Stimulated activated CD8-positive, alpha-beta memory T cell treated with anti-CD3 and anti-CD28 coated beads, Interleukin-12 subunit alpha, Interleukin-12 subunit beta, amount 100 ng/mL, for 24 hours (primary cell): Measurements from ENCODE around the gene MAOB.

ENCODE experiments used
- DNase-seq: peaks from one replicate; pipeline ENCODE4 v3.0.0-alpha.2; 2020; ENCODE audit errors: extremely low read depth

MAOB gene

DNA sequence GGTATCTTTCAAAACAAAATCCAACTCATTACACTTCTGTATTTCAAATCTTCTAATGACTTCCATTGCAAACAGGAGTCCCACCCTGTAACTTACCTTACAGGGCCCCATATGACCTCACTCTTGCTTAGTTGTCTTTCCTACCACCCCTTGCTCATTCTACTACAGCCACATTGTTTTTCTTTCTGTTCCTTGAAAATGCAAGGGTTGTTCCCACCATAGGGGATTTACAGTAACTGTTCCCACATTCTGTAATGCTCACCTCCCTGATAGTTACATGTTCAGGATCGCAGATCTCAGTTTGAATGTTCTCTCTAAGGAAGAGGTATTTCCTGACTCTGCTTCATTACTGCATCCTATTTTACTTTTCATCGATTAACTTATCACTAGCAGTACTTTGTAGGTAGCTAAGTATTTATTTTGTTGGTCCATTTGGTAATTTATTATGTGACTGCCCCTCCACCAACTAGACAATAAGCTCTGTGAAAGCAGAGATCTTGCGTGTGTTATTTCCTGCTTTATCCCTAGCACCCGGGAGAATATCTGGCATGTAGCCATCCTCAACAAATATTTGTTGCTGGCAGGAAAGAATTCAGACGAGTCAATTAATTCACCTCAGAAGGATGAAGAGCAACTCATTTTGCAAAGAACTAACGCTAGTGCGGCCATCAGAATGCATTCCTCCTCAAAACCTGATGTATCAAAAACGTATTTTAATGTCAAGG is 21.4 kb downstream of the MAOB start:
- no peak for DNase-seq

DNA sequence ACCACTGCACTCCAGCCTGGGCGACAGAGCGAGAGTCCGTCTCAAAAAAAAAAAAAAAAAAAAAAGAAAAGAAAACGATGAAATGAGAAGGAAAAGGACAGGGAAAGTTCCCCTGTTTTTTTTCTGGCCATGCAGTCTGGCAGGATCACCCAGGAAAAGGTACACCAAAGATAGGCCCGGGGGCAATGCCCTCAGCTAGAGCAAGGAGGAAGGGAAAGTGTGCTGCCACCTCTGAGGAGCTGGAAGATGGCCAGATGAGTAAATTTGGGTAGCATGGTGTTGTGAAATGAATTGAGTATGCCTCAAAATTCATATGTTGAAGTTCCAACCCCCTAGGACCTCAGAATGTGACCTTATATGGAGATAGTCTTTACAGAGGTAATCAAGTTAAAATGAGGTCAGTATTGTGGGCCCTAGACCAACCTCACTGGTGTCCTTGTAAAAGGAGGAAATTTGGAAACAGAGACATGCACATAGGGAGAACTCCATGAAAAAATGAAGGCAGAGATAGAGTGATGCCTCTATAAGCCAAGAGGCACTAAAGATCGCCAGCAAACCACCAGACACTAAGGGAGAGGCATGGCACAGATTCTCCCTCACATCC is 28.9 kb downstream of the MAOB start:
- DNase-seq, result no peak

- DNase-seq, result no peak
Observed at GRCh38 chrX:43850629-43851028, 31.6 kb downstream of the MAOB start.

GRCh38 chrX:43849173-43849572 is 33.1 kb downstream of the MAOB start:
- no peak for DNase-seq

DNA sequence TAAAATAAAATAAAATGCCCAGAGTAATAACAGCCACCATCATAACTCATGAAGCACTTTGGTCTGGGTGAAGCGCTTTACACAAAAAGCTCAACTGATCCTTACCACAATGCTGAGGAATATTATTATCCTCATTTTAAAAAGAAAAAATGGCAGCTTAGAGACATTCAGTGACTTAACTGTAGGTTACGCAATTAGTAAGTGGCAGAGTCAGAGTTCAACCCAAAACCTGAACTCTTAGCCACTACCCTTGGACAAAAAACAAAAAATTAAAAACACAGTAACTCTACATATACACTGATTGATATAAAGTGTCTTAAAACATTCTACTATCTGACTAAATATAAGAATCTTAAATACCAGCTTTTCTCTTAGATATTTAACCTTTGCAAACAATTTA is 34.9 kb downstream of the MAOB start:
- no peak for DNase-seq

- no peak for DNase-seq
Observed at GRCh38 chrX:43846558-43846957, 35.7 kb downstream of the MAOB start.

DNA sequence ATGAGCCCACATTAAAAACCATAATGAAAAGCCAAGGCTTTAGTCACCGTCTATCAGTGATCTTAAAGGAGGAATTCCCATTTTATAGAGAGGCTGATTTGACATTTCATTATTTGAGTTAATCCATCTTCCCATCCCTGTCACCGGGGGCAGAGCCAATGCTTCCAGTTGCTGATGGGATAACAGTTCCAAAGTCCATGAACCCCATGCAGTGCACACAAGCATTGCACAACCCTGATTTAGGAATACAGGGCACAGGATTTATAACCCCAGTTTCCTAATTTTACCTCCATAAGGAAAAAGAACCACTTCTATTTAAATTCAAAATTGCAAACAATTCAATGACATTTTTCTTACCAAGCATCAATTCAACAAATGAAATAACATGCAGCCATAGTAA is 36.5 kb downstream of the MAOB start:
- DNase-seq, result no peak

- DNase-seq, result no peak
Observed at GRCh38 chrX:43840265-43840664, 42.0 kb downstream of the MAOB start.

DNA sequence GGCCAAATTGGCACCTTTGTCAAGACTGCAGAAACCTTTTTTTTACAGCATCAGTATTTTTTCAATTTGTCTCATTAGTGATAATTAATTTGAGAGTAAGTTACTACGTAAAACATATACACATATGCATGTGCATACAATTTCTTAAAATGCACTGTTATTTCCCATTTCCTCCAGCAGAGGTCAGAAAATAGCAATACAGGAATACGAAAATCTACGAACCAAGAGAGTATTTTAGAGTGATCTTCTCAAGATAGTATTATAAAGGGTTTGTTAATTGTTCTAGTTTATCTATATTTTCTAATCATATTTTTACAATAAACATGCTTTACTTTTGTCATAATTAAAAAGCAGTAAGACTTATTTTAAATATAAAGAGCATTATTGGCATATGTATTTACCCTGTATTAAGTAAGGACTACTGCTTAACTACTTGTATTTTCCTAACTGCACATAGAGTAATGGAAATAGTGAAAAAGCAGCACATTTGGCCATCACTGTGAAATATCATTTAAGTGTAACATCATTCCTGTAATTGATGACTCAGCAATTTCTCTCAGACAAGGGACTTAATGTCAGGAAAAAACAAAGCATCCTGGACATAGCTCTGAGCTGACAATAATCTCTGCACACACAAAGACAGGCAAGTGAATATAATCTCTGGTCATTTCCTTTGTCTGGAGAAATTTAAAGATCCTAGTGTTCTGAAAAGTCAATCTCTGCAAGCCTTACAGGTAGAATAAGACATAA is 45.6 kb downstream of the MAOB start:
- DNase-seq, result no peak

GRCh38 chrX:43835559-43835958 is 46.7 kb downstream of the MAOB start:
- DNase-seq, result no peak

GRCh38 chrX:43827791-43828190 is 54.5 kb downstream of the MAOB start:
- no peak for DNase-seq

- no peak for DNase-seq
Observed at GRCh38 chrX:43822014-43822413, 60.2 kb downstream of the MAOB start.

DNA sequence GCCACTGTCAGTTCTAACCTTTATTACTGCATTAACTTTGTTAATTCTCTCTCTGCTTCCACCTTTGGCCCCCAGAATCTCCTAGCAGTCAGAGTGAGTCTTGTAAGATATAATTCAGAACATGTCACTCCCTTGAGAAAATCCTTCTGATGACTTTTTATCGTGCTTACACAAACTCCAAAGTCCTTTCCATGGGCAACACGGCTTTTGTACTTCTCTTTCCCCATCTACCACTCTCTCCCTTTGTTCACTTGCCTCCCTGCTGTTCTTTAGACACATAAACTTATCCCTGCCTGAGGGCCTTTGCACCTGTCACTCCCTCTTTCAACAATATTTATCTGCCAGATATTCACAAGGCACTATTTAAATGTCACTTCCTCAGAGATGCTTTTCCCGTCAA is 64.8 kb downstream of the MAOB start:
- DNase-seq, result no peak

DNA sequence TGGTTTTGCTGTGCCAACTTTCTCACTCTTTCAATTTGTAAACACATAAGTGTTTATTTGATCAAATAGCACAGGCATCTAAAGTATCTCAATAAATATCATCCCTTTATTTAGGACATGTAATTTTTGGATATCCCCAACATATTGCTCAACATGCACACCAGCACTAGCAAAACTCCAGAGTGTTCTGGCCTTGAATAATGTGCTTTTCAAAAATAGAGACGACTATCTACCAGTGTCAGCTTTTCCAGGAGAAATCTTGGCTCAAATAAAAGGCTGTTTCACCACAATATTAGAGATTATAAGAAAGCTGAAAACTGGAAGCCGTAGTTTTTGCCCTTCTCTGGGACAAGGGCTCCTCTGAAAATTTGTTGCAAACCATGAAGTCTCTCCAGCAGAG is 67.0 kb downstream of the MAOB start:
- DNase-seq, result no peak

GRCh38 chrX:43813898-43814297 is 68.4 kb downstream of the MAOB start:
- DNase-seq, result no peak

DNA sequence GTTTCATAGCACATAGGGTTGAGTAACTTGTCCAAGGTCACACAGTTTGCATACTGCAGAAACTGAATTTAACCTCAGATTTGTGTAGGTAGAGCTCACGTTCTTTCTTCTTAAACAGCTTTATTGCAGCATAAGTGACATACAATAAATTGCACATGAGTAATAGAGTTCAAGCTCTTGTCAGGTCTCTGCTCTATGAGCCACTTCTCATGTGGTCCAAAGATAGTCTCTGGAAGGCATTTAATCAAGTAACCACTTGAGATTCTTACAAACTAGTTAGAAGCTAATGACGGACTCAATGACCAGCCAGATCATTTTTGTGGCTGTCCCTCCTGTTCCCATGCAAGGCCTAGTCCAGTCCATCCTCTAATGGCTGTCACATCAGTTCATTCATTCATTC is 68.9 kb downstream of the MAOB start:
- no peak for DNase-seq

DNA sequence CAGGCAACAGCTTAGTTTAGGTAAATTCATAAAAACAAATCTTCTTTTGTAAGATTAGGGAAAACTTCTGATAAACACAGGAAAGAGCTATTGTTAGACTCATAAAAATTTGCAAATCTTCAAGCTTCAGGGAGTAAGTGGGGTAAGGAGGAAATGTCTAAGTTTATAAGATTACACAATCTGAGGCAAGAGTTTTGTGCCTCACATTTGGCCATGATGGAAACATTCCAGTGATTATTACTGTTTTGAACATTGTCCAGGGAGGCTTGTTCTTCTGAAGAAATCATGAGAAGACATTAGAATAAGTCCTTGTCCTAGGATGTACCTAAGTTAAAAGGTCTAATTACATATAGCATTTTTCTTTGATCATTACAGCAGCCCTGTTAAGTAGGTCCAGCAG is 72.8 kb downstream of the MAOB start:
- DNase-seq, result no peak

- no peak for DNase-seq
Observed at GRCh38 chrX:43808231-43808630, 74.0 kb downstream of the MAOB start.

DNA sequence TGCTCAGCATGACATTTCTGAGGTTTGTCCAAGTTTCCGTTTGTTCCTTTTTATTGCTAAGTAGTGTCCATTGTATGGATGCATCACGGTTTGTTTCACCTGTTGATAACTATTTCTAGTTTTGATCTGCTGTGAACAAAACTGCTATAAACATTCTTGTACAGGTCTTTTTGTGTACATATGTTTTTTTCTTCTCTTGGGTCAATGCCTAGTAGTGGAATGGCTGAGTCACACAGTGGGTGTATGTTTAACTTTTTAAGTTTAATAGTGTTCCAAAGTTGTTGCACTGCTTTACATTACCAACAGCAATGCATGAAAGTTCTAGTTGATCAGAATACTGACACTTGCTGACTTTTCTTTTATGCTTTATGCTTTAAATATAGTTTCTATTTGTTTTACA is 76.7 kb downstream of the MAOB start:
- no peak for DNase-seq

DNA sequence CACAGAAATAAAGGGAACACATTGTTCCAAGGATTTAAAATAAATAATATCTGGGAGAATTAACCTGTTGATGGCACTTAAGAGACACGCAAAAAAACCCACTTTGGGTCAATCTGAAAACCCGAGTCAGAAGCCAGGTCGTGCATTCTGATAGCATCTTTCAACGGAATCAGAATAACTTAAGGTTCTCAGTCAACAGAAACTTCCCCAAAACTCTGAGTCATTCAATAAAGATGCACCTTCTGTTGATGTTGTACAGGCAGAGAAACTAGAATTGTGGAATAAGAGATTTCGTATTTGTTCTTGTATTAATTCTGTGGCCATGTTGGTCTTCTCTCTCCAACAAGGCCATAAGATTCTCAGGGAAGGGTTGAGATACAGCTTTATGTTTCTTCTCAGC is 78.2 kb downstream of the MAOB start:
- DNase-seq, result no peak

DNA sequence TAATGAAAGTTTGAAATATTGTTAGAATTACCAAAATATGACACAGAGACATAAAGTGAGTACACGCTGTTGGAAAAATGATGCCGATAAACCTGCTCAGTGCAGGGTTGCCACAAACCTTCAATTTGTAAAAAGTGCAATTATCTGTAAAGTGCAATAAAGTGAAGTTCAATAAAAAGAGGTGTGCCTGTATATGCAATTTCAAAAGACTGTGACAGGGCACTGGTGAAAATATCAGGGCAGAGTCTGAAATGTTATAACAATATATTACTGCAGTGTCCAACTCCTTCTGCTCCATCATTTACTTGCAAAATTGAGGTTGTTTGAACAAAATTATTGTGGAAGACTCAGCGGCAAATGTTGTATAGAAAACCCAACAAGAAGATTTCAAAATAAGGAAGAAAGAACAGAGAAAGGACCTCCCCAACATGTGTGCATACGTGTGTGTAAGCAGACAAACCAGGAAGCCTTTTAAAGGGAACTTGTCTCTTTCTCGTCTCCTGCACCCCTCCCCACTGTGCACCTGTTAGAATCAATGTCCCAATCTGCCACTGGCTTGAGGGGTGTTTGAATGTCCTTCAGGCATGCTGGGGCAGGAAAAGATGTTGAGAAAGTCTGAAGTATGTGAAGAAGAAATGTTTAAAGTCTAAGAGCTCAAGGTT is 96.2 kb downstream of the MAOB start:
- no peak for DNase-seq

DNA sequence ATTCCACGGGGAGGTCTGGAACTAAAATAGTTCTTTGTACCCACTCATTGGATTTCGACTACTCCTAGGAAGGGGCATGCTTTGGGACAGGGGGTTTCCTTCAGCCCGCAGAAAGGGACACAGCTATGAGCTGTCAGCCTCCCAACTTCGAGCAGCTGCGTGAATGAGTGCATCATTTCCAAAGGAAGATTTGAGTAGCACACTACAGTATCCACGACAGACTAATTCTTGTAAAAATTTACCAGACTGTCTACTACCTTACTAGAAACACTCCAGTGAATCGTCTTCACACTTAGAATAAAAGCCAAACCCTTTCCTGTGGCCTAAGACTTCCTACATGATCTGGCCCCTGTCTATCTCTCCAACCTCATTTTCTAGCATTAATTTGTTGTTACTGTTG is 124.2 kb downstream of the MAOB start:
- no peak for DNase-seq

DNA sequence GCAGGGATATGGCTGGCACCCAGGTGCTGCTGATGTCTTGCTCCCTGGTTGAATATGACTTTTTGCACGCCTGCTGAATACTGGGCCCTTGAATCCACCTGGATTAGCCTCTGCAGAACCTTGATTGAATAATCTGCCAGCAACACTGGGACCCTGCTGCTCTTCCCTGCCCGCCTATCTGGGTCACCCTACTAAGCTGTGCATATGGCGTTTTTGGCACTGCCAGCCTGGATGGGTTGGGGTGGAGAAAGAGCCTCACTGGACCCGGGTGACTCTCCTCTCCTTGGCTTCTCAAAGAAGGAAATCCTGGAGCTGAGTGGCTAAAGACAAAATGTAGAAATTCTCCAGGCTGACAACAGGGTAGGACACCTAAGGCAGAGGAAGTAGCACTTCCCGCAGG is 126.2 kb downstream of the MAOB start:
- no peak for DNase-seq
